Hypothalamus (tissue), 51 donors: Measurements from ENCODE around the gene MICAL2.

ENCODE experiments used
- DNase-seq, 51 donors: peaks; one replicate each; lab custom pipeline; 2025; lab: John Stamatoyannopoulos, UW

Gene MICAL2

DNA sequence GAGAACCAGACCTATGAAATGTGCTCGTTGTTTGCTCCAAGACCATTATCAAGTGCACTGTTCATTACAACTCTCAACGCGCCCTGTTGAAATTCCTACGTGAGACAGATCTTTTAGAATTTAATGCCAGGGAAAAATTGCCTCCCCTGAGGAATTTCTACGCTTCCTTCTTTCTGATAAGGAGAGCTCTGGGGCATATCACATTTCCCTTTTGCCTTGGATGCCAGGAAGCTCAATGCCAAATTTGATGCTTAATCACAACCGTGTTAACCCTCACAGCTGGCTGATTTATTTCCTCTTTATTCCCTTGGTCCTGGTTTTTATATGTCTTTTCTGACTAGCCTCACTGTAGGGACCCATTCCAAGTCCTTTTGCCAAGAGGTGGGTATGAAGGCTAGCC lies 109.4 kb downstream of the MICAL2 start:
- DNase-seq: no peak

DNA sequence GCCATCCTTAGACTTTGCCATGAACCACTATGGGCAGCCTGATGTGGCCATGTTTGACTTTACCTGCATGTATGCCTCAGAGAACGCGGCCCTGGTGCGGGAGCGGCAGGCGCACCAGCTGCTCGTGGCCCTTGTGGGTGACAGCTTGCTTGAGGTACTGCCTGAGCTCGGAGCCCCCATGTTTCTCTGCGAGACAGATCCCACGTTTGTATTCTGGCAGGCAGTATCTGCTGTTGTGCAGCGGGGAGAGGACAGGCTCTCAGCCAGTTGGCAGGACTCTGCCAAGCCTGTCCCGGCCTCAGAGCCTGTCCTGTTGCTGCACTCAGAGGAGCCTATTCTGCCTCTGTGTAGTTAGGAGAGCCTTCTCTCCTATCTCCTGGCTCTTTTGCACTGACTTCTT lies 109.9 kb downstream of the MICAL2 start:
- DNase-seq: peak in 40 of 51 donors; percentile 14 to 80 (median 44)

DNA sequence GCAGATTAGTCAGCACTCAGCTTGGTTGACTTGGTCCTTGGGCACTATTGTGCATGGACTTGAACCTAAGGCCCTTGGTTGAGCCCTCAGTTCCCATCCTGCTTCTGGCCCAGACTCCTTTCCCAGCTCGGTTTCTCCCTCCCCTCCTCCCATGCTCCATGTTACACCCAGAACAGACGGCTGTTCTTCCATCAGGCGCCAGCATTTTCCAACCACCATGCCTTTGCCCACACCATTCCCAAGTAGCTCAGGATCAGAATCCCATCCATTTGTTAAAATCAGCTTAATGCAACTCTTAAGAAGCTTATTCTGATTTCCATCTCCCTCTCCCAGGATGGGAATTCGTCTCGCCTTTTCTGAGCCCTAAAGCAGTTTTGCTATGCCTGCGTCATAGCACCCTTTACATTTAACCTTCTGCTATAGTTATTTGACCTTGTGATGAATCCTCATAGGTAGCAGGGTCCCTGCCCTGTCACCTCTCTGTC lies 110.7 kb downstream of the MICAL2 start:
- no peak for DNase-seq

DNA sequence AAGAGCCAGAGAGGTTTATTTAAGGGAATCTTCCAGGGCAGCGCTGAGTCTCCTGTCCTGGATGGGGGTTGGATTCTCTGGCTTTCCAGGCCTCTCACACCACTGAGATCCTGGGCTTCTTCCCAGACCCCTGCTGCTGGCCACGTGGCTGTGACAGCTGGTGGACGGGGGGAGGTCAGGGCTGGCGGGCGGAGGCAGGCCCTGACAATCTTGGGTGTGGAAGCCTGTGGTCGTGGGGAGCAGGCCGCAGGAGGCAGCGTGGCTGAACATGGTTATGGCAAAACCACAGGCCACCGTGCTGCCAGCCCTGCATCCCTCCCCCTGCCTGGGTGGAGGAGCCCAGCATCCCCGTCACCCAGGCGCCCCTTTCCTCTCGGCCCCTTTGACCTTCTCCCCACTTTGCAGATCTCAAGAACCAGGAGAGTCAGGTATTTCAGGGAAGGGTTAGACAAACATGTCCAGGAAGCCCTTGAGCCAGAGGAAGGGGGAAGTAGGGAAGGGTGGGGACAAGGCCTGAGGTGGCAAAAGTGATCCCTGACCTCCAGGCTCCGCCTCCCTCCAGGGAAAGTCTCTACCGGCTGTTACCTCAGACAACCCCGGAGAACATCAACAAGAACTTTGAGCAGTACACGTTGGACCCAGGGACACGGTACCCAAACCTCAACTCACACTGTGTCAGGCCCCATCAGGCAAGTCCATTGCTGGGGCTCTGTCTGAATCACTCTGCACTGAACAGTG lies 111.8 kb downstream of the MICAL2 start:
- peak in 22 of 51 donors; percentile 8 to 62 (median 24) for DNase-seq

DNA sequence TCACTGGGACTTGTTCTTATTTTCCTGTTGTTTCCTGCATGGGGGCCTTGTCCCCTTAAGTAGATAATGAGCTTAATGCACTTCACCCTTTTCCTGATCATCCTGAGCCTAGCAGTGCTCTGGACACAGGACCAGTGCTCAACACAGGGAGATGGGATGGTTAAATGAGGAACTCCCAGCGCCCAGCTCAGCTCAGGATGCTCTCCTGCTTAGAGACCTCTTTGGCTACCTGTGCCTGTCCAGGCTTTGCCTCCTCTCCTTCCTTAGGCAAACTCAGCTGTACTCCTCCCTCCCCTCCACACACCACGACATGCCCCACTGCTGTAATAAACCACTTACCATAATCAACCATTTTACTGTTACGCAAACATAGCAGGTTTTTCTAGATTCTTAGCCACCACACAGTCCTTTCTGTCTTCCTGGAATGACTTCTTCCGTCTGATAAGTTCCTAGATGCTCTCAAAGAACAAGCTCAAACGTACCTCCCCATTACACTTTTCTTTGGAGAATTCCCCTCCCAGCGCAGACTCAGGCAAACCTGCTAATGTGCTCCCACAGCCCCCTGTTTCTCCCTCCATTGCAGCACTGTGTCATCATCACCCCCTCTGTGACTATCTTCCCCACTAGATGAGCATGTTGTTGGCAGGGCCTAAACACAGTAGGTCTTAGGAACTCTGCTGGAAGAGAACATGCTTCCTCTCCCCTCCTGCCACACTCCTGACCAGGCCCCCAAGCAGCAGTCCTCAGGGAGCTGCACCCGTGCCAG lies 113.6 kb downstream of the MICAL2 start:
- DNase-seq: no peak

DNA sequence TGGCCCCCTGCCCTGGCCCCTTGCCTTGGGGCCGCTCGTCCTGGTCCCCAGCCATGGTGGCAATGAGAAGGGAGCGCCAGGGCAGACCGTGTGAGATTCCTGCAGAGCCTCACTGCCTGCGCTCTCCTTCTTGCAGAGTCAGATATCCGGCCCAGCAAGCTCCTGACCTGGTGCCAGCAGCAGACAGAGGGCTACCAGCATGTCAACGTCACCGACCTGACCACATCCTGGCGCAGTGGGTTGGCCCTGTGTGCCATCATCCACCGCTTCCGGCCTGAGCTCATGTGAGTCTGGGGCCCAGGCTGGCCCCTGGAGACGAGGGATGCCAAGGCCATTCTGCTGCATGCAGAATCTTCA lies 114.1 kb downstream of the MICAL2 start:
- peak in 27 of 51 donors; percentile 5 to 63 (median 22) for DNase-seq

DNA sequence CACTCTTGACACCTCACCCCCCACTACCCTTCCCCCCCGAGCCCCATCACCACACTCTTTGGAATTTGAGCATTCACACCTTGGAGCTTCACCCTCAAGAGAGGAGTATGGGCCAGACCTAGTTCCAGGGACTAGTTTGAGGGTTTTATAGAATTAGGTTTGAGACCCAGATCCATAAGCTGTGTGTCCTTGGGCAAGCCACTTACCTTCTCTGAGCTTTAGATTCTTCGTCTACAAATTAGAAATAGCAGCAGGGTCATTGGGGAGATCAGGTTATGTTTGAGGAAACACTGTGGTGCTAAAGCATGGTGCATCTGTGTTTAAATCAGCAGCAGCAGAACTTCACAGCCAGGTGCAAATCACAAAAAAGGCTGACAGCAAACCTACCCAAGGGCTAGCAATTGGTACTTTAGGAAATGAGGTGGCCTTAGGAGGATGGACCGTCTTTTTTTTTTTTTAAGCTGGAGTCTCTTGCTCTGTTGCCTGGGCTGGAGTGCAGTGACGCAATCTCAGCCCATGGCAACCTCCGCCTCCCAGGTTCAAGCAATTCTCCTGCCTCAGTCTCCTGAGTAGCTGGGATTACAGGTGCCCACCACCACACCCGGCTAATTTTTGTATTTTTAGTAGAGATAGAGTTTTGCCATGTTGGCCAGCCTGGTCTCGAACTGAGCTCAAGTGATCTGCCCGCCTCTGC lies 114.8 kb downstream of the MICAL2 start:
- no peak for DNase-seq

DNA sequence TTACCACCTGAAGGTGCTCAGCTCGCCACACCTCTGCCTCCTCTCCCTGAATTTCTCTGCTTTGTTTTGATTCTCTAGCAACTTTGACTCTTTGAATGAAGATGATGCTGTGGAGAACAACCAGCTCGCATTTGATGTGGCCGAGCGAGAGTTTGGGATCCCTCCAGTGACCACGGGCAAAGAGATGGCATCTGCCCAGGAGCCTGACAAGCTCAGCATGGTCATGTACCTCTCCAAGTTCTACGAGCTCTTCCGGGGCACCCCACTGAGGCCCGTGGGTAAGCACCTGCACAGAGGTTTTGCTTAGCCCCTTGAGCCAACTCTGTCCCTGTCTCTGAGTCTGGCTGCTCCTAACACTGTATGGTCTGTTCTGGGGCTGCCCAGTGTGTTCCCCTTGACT lies 115.7 kb downstream of the MICAL2 start:
- no peak for DNase-seq

DNA sequence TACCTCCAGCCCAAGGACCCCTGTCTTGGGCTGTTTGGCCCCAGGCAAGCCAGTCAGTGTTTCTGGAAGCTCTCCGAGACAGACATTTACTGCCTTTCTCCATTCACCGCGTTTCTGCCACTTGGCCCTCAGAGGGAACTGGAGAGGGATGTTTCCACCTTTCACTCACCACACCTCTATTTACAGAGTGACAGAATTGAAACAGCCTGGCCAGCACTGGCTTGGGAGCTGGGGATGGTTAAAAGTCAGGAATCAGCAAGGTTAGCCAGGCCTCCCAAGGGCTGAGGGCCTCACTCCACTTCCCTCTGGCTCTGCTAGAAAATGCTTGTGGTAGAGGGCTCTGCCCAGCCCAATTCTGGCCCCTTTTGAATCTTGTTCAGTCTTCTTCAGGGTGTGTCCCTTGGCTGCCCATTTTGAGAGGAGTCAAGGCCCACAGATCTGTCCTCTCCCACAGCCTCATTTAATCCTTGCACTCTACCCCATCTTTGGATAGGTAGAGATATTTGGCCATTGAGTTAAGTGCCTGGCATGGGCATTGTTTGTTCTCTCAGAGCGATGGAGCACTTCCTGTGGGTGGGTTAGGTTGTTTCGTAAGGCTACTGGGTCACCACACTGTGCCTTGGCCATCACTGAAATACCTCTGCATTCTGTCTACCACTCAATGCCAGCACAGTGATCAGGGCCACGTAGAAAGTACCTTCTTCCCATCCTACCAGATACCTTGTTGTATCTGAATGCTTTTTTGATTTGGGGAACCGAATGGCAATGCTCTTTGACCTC lies 119.2 kb downstream of the MICAL2 start:
- no peak for DNase-seq

DNA sequence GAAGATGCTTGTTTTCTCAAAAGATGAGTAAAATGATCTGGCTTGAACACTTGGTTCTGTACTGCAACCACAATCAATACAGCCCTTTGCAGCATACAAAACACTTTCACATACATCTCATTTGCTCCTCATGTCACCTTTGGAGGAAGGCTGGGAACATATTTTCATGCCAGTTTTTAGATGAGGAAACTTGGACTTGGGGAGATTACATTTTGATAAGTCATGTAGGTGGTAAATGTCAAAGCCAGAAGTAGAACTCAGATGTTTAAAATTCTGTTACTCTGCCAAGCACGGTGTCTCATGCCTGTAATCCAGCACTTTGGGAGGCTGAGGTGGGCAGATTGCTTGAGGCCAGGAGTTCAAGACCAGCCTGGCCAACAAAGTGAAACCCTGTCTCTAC lies 121.8 kb downstream of the MICAL2 start:
- DNase-seq: no peak

DNA sequence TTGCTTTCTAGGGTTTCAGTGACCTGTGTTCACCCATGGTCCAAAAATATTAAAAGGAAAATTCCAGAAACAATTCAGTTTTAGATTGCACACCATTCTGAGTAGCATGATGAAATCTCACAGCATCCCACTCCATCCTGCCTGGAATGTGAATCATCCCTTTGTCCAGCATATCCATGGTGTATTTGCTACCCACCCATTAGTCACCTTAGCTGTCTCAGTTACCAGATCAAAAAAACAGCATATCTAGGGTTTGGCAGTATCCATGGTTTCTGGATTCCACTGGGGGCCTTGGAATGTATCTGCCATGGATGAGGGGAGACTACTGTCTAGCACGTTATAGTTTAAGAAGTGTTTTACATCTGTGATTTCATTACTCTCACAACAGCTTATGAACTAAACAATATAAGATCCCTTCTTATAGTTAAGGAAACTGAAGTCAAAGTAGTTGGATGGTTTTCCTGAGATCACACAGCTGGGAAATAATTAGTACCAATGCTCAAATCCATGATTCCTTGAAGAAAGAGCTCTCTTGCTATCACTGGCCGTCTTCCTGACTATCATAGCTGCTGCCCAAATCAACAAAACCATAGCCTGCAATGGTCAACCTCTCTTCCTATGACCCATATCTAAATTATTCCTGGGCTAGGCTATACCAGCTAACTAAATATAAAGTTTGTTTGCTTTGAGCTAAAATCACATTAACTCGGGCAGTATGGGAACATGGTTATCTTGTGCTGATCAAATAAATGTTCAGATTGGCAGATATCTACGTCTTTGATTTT lies 122.6 kb downstream of the MICAL2 start:
- no peak for DNase-seq

DNA sequence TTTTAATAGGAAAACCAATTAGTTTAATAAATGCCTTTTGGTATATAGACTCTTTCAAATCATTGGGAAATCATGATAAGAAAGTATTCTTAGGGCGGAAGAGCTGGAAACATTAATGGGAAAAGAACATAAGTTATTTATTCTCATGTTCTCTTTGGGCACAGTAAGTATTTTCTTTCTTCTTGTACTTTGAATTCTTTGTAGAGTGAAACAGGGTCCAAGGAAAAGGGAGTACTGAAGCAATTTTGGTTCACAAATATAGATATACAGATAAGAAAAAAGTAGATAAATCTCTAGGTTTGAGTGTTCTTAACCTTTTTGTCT lies 123.2 kb downstream of the MICAL2 start:
- no peak for DNase-seq

DNA sequence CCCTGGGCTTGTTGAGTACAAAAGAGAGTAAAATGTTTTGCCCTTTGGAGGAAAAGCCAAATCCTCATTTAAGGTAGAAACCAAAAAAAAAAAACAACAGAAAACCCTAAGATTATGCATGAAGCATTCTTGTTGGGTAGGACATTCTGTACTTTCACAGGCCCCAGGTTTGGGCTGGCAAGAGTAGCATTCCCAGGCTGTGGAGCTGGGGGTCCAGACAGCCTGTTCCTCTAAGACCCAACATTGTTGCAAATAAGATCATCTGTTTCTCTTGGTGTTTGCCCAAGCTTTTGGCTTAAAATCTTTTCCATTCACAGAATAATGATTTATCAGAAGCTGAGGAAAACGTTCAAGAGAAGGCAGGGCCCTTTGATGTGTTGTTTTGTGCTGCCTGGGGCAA lies 123.8 kb downstream of the MICAL2 start:
- no peak for DNase-seq

DNA sequence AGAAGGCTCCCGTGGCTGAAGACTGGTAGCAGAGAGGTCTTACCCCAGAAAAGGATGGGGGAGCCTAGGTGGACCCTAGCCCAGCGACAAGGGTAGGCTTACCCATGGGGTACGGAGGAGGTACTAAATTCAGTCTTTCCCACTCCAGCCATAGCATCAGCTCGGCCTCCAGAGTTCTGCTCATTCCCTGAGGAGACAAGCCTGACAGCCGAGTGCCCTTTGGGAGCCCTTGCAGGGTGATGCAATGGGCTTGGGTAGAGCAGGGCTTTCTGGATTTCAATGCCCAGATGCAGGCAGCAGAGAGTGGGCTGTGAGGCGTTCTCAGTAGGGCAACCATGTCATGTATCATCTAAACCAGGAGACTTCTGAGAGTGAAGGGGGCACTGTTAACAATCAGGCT lies 124.7 kb downstream of the MICAL2 start:
- no peak for DNase-seq

DNA sequence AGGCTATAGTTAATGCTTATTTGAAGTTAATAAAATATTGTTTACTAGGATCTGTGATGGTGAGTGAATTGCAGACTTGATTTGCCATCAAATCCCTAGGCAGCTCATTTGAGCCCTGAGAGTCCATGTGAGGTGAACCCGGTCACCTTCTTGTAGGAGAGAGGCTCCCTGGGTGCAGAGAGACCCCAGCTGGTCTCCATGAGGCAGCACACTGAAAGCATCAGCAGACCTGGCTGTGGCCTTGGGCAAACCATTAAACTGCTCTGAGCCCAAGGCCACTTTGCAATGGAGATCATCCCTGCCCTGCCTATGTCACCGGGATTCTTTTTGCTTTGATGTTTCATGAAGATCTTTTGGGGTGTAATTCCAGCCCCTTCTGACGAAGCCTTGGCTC lies 125.2 kb downstream of the MICAL2 start:
- no peak for DNase-seq

DNA sequence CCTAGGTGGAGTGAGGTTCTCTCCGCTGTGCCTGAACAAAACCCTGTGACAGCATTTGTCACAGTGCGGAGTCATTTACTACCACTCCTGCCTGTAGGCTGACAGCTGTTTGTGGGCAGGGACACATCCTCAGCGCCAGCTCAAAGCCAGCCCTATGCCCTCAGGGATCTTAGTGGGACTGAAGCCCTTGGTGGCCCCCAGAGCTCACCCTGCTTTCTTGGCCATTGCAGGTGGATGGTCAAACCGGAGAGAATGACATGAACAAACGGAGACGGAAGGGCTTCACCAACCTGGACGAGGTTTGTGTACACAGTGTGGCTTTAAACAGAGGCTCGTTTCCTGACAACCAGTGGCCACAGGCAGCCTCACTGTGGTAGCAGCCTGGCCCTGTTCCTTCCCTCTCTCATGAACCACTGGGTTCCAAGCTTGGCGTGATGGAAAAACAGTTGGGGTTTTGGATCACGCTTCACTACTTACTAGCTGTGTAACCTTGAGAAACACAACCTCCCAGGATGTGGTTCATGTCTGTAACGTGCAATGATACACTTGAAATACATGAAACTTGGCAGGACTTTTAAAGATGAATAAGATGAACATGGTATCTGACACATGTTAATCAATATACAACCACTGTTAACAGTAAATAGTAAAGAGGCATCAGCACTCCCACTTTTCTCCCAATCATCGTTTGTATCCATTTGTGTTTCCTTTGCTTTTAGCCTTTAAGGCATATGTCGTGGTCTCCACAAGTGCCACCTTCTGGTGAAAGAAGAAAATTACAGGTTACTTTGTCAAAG lies 125.8 kb downstream of the MICAL2 start:
- peak in 4 of 51 donors; percentile 12 to 60 (median 25) for DNase-seq

DNA sequence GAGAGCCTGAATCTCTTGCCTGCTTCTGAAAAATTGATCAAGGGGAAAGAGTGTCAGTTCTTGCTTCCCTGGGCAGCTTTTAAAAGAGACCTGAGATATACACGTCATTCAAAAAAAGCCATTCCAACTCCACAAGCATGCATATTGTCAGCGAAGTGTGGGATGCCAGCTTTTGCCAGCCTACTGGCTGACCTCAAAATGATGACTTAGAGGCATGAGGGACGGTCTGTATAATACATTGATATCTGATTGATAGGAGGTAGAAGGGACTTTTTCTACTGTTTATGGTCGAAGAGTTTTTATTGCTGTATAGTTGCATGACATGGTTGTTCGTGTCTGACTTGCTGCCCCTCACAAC lies 126.3 kb downstream of the MICAL2 start:
- no peak for DNase-seq

DNA sequence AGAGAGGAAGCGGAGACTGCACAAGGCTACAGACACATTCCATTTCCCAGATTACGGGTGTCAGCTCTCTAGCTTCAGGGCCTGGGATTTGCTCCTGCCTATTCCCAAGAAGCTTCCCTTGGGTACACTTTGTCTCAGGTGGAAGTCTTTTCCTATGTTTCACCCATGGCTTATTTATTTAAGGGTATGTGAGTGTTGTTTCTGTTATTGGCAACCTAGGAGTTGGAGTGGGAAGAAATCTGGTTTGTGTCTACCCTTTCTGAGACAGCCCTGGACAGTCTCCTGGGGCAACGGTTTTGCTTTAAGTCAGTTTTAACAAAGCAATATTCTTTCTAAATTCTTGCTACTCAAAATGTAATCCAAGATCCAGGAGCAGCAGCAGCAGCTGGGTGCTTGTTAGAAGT lies 127.0 kb downstream of the MICAL2 start:
- DNase-seq: no peak

DNA sequence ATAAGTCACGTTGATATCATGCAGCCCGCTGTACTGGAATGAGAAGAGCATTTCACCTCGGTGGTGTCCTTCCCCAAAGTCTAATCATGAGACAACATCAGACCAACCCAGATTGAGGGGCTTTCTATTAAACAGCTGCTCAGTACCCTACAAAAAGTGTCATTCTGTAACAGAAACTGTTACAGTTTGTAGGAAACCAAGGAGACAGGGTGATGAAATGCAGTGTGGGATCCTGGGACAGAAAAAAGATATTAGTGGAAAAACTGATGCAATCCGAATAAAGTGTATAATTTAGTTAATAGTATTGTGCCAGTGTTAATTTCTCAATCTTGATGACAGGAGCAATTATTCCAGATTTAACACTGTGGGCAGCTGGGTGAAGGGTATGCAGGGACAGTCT lies 128.0 kb downstream of the MICAL2 start:
- DNase-seq: no peak
